Adipose tissue (tissue), 3 donors: ENCODE data around the gene OBP2A. TPM values are rescaled to one million over a fixed set of nuclear protein-coding genes. Genes with fewer than 3 reads are reported as not detected.
"Not testable (repeated sequence)": the region's sequence is repeated elsewhere in the genome, so short reads cannot be mapped to it uniquely, and the experiment has no call there.

ENCODE experiments used
- H3K27ac ChIP-seq: one replicate; pipeline ENCODE4 v1.5.1; 2013; ENCODE audit warnings: low read depth, low read length
- WGBS, 3 donors: extraction: QIAGEN DNeasy Blood & Tissue Kit; methylation state at CpG; one replicate each; pipeline ENCODE4 v1.1.7; 2013; 5-methylcytosine and 5-hydroxymethylcytosine counted together
- polyA plus RNA-seq, 3 donors: library from polyadenylated mRNA; stranded (reverse); fragments of 200-250 nt; gene quantifications; one replicate each; pipeline ENCODE4 v1.2.3, GENCODE V29; 2013
- donor health status: healthy with polysubstance abuse.
- donor health status: Bipolar disorder and iron deficiency.
- donor health status: healthy.

The OBP2A gene
- polyA plus RNA-seq = not detected

- H3K27ac ChIP-seq = not testable (repeated sequence)
Measured at GRCh38 chr9:135545646-135546176, at the start of gene OBP2A. Gene OBP2A, plus strand, starts transcription at chr9:135546126. Its CDS starts 55 bp downstream, at chr9:135546181.

GRCh38 chr9:135498381-135499126, 47.4 kb upstream of the OBP2A start:
- H3K27ac ChIP-seq = no peak overlapping the region
- WGBS, 3 donors = 70 to 86% (median 84%) methylated on average over 15 of the region's 15 CpGs

More at GRCh38 chr9:135545646-135546176, at the start of gene OBP2A:
- 59 to 77% (median 73%) methylated on average over 13 of the region's 19 CpGs for WGBS, 3 donors

- no peak overlapping the region for H3K27ac ChIP-seq
- 1% methylated on average over 55 to 58 of the region's 58 CpGs for WGBS, 3 donors
Measured at GRCh38 chr9:135499326-135500070, 46.4 kb upstream of the OBP2A start.

- H3K27ac ChIP-seq = no peak overlapping the region
- 0 to 1% (median 0%) methylated on average over 29 of the region's 29 CpGs for WGBS, 3 donors
Measured at GRCh38 chr9:135500071-135500524, 45.8 kb upstream of the OBP2A start.

- 0 to 1% (median 0%) methylated on average over 61 to 91 of the region's 92 CpGs for WGBS, 3 donors
- no peak within 1 kb of the TSS for H3K27ac ChIP-seq
Measured at GRCh38 chr9:135500525-135501260, 45.2 kb upstream of the OBP2A start, which contains the start of gene MRPS2. Gene MRPS2, plus strand, starts transcription at chr9:135500682. Its CDS starts 29 bp downstream, at chr9:135500711.

- H3K27ac ChIP-seq = no peak overlapping the region
- WGBS, 3 donors = 37 to 47% (median 45%) methylated on average over 37 to 38 of the region's 38 CpGs
Measured at GRCh38 chr9:135501261-135502167, 44.4 kb upstream of the OBP2A start.

- WGBS, 3 donors = 78 to 92% (median 86%) methylated on average over 15 of the region's 15 CpGs
Measured at GRCh38 chr9:135502168-135502872, 43.6 kb upstream of the OBP2A start.

GRCh38 chr9:135502873-135503321, 43.0 kb upstream of the OBP2A start:
- 88 to 92% (median 89%) methylated on average over 13 to 16 of the region's 16 CpGs for WGBS, 3 donors
- no peak overlapping the region for H3K27ac ChIP-seq

More at GRCh38 chr9:135502168-135502872, 43.6 kb upstream of the OBP2A start:
- H3K27ac ChIP-seq = no peak overlapping the region

GRCh38 chr9:135503371-135504261, 42.3 kb upstream of the OBP2A start:
- WGBS, 3 donors = 86 to 92% (median 91%) methylated on average over 41 of the region's 41 CpGs
- no peak overlapping the region for H3K27ac ChIP-seq

- 66 to 68% (median 68%) methylated on average over 21 of the region's 21 CpGs for WGBS, 3 donors
Measured at GRCh38 chr9:135504262-135505243, 41.4 kb upstream of the OBP2A start.

GRCh38 chr9:135505406-135506187, 40.3 kb upstream of the OBP2A start:
- H3K27ac ChIP-seq = no peak overlapping the region
- 86 to 89% (median 86%) methylated on average over 19 to 24 of the region's 24 CpGs for WGBS, 3 donors

More at GRCh38 chr9:135504262-135505243, 41.4 kb upstream of the OBP2A start:
- H3K27ac ChIP-seq = no peak overlapping the region

GRCh38 chr9:135506327-135507103, 39.4 kb upstream of the OBP2A start:
- H3K27ac ChIP-seq = no peak overlapping the region
- WGBS, 3 donors = 61 to 69% (median 66%) methylated on average over 13 to 14 of the region's 14 CpGs
